ENCODE results near the gene ATXN1. TPM values are rescaled to one million over a fixed set of nuclear protein-coding genes. Genes with fewer than 3 reads are reported as not detected.

The ATXN1 gene
- polyA plus RNA-seq, 1 of the 3 experiments (the other 2 are of a cell fraction): 7.9 TPM

GRCh38 chr6:16654701-16655100, 106.6 kb downstream of the ATXN1 start:
- Histone ChIP-seq H3K36me3 (replicated peaks in 1 of 2; ENCODE audit: control insufficient read depth in 1 of 2, insufficient read depth in 2 of 2, low read length in 1 of 2) (peaks cover 3 to 41% of the 10 kb centered on the region in 2 experiments), H3K9me2 (no peaks in the 10 kb centered on the region), H3K9me3 (no peaks in the 10 kb centered on the region), H3K27me3 (ENCODE audit: insufficient read depth) (no peaks in the 10 kb centered on the region), H3K4me3 (ENCODE audit: low read depth in 2 of 2, low read length in 1 of 2) (no peak overlapping the region), H3K9ac (no peak overlapping the region), H4K20me1 (ENCODE audit: insufficient read depth) (no peaks in the 10 kb centered on the region), H3K4me2 (no peak overlapping the region), H3K27ac (ENCODE audit: low read depth in 2 of 2, low read length in 1 of 2) (no peak overlapping the region), H2AFZ (ENCODE audit: low read depth) (no peak overlapping the region), H3F3A (replicated peaks; ENCODE audit: insufficient read depth) (peaks cover 1% of the 10 kb centered on the region), H3K4me1 (ENCODE audit: control insufficient read depth in 1 of 2, insufficient read depth in 2 of 2, low read depth in 1 of 2, low read length in 1 of 2) (no peaks in the 10 kb centered on the region; a peak in 1 of 4 replicates), H3K79me2 (ENCODE audit: insufficient read depth) (peaks cover 9% of the 10 kb centered on the region; the same call in 1 of the 2 replicates)
- TF ChIP-seq ZBTB33 (IDR thresholded peaks at IDR 0.05; ENCODE audit: borderline replicate concordance, low read depth) (no peak), TAF1 (IDR thresholded peaks at IDR 0.05; ENCODE audit: borderline replicate concordance, low read depth, low read length) (no peak), MEF2A (IDR thresholded peaks at IDR 0.05; ENCODE audit: borderline replicate concordance, low read depth) (no peak), FOXM1 (IDR thresholded peaks at IDR 0.05; ENCODE audit: low read depth) (no peak), JUND (IDR thresholded peaks at IDR 0.05) (no peak), RFX5 (IDR thresholded peaks at IDR 0.05; ENCODE audit: low read length) (no peak), YY1 (IDR thresholded peaks at IDR 0.05; ENCODE audit: low read depth) (no peak), ELF1 (IDR thresholded peaks at IDR 0.05) (no peak), RXRA (IDR thresholded peaks at IDR 0.05; ENCODE audit: borderline replicate concordance, low read depth) (no peak), EZH2phosphoT487 (IDR thresholded peaks at IDR 0.05; ENCODE audit: borderline replicate concordance, low read depth) (no peak), FOXJ3 (CRISPR knock-in tag; IDR thresholded peaks at IDR 0.05) (no peak), CHD2 (IDR thresholded peaks at IDR 0.05; ENCODE audit: low read length, partially characterized antibody) (no peak), MXI1 (IDR thresholded peaks at IDR 0.05; ENCODE audit: low read depth, low read length) (no peak), IRF3 (IDR thresholded peaks at IDR 0.05; ENCODE audit: low read depth, low read length) (no peak), POLR2AphosphoS5 (IDR thresholded peaks at IDR 0.05; ENCODE audit: low read depth, low read length) (no peak), TCF12 (IDR thresholded peaks at IDR 0.05) (no peak)
- TF ChIP-seq, protein P1, sequence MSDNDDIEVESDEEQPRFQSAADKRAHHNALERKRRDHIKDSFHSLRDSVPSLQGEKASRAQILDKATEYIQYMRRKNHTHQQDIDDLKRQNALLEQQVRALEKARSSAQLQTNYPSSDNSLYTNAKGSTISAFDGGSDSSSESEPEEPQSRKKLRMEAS (IDR thresholded peaks at IDR 0.05; ENCODE audit: low read depth): no peak
- TF ChIP-seq, protein P2, sequence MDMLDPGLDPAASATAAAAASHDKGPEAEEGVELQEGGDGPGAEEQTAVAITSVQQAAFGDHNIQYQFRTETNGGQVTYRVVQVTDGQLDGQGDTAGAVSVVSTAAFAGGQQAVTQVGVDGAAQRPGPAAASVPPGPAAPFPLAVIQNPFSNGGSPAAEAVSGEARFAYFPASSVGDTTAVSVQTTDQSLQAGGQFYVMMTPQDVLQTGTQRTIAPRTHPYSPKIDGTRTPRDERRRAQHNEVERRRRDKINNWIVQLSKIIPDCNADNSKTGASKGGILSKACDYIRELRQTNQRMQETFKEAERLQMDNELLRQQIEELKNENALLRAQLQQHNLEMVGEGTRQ (IDR thresholded peaks at IDR 0.05; ENCODE audit: borderline replicate concordance, low read depth, low read length): no peak
- TF ChIP-seq, protein P3, sequence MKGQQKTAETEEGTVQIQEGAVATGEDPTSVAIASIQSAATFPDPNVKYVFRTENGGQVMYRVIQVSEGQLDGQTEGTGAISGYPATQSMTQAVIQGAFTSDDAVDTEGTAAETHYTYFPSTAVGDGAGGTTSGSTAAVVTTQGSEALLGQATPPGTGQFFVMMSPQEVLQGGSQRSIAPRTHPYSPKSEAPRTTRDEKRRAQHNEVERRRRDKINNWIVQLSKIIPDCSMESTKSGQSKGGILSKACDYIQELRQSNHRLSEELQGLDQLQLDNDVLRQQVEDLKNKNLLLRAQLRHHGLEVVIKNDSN (IDR thresholded peaks at IDR 0.05; ENCODE audit: borderline replicate concordance, low read depth): no peak
- TF ChIP-seq, protein P4, sequence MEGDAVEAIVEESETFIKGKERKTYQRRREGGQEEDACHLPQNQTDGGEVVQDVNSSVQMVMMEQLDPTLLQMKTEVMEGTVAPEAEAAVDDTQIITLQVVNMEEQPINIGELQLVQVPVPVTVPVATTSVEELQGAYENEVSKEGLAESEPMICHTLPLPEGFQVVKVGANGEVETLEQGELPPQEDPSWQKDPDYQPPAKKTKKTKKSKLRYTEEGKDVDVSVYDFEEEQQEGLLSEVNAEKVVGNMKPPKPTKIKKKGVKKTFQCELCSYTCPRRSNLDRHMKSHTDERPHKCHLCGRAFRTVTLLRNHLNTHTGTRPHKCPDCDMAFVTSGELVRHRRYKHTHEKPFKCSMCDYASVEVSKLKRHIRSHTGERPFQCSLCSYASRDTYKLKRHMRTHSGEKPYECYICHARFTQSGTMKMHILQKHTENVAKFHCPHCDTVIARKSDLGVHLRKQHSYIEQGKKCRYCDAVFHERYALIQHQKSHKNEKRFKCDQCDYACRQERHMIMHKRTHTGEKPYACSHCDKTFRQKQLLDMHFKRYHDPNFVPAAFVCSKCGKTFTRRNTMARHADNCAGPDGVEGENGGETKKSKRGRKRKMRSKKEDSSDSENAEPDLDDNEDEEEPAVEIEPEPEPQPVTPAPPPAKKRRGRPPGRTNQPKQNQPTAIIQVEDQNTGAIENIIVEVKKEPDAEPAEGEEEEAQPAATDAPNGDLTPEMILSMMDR (IDR thresholded peaks at IDR 0.05): no peak
- no peak for DNase-seq
- CTCF ChIA-PET: no interaction called here
- POLR2A ChIA-PET: no interaction called here
- WGBS (ENCODE audit: low lambda C conversion rate): 96% methylated on average over 1 of the region's 1 CpG

Measured in SK-N-SH (cell line).